Germinal center (tissue), 1 donor: Measurements from ENCODE around the gene PKM.

Experiments
- DNase-seq: peaks from one replicate; pipeline ENCODE4 v3.0.0; 2012; ENCODE audit warnings: mixed read lengths, low spot score

Gene PKM

DNA sequence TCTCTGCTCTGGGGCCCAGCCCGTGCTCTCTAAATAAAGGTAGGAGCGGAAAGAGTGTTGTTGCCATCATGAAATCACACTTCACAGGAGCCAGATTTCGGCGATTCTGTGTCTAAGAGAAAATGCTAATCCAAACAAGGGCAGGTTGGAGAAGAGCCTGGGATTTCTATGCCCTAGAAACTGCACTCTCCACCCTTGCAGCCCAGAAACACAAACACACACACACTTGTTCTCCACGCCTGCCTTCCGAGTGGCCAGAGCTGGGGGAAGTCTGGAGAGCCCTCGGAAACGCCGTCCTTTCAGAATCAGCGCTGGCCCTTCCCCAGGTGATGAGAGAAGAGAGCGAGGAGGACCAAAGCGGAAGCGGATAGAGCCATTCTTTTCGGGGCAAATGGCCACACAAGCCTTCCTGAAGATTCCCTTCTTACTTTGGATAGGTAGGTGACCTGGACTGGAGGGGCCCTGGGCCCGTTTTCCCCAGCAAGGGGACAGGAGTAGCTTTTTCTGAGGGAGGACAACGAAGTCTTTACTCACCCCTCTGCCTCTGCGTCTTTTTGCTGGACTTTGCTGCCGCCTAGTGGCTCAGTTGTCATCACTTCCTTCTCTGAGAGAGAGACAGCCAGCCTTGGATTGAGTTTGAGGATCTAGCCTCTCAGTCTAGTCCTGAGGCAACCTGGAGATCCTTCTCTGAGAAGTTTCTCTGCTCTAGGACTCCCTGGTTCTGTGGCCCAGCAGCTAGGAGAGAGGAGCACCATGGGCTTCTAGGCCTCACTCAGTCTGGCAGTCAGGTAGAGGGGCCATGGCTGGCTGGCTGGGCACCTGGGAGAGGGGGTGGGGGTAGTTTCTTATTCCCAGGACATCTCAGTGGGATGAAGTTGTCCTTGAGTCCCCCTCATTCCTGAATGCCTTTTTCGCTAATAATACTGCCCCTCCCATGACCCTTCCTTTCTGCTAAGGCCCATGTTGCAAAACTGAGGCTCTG, 75.1 kb downstream of the PKM start:
- DNase-seq, result peak; percentile 74

DNA sequence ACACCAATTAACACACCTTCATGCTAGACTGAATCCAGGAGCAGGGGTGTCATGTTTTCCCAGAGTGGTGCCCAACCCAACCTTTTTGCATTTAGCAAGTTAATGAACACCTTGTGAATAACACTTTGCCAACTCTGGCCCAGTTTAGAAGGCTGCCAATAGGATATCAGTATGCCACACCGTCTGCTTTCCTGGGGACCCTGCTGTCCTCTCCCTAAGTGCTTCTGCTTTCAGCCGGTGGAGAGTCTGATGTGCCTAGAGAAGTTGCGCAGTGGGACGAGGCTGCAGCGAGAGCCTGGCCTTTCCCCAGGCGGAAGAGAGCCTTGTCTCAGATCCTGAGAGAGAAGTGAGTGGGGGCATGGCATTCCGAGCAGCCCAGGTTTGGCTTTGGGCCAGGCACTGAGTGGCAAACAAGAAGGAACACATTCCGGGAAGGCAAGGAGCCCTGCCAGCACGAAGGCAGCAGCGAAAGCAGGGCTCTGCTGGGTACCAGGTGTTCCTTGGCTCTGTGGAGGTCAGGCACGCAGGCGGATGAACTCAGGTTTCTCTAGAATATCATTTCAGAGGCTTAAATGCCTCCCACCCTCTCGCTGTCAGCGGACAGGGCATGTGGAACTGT, 75.9 kb downstream of the PKM start:
- no peak for DNase-seq

DNA sequence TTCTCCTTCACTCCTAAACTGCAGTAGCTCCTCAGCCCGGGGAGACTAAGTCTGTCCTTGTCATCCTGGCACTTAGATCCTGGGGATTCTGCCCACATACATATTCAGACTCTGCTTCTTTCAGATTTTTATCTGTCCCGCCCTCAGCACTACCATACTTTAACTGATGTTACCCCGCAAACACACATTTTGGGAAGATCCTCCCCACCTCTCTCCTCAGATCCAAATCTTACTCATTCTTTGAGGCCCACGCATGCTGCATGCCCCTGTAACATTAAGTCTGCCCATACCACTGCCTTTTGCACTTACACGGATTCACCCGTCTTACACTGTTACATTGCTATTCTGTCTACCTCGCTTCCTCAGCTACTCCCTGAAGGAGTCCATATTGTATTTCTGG, 76.7 kb downstream of the PKM start:
- no peak for DNase-seq

DNA sequence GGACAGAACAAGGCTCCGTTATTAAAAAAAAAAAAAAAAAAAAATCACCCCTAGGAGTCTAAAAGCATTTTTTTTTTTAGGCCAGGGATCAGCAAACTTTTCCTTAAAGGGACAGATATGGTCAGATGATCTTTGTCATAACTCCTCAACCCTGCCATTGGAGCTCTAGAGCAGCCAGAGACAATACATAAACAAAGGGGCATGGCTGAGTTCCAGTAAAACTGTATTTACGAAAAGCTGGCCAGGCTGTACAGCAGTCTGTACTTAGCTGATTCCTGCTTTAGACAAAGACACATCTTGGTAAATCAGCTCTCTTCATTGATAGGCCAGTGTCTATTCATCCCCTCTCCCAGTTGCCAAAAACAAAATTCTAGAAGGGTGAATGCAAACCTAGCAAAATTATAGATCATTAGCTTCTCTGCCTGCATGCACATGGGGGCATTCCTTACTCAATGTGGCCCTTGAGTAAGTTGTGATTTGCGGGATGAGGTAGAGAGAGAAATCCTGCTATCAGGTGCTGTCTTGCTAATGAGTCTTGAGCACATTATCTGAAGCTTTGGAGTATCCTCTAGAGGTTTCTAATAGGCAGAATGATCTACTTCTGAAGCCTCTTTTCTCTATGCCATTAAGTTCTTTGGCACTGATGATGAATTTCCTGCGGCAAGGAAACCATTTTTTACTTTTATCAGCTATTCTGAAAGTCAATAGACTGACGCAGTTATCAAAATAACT, 77.6 kb downstream of the PKM start:
- DNase-seq, result no peak
